ENCODE data around the gene FBLN1.
A peak's percentile ranks its signal among the peaks of the same experiment; 100 is the strongest.
"Not testable (repeated sequence)": the region's sequence is repeated elsewhere in the genome, so short reads cannot be mapped to it uniquely, and the experiment has no call there.

Gene FBLN1

GRCh38 chr22:45621836-45622600 lies 119.3 kb downstream of the FBLN1 start:
- TF ChIP-seq, protein P1, sequence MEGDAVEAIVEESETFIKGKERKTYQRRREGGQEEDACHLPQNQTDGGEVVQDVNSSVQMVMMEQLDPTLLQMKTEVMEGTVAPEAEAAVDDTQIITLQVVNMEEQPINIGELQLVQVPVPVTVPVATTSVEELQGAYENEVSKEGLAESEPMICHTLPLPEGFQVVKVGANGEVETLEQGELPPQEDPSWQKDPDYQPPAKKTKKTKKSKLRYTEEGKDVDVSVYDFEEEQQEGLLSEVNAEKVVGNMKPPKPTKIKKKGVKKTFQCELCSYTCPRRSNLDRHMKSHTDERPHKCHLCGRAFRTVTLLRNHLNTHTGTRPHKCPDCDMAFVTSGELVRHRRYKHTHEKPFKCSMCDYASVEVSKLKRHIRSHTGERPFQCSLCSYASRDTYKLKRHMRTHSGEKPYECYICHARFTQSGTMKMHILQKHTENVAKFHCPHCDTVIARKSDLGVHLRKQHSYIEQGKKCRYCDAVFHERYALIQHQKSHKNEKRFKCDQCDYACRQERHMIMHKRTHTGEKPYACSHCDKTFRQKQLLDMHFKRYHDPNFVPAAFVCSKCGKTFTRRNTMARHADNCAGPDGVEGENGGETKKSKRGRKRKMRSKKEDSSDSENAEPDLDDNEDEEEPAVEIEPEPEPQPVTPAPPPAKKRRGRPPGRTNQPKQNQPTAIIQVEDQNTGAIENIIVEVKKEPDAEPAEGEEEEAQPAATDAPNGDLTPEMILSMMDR (conservative IDR thresholded peaks at IDR 0.05), result no peak
- H3K27ac ChIP-seq, result peak overlapping the region; percentile 47; the same call in 1 of the 2 replicates

- not testable (repeated sequence) for H3K27ac ChIP-seq
These were observed 120.9 kb downstream of the FBLN1 start for GRCh38 chr22:45623464-45624145.

GRCh38 chr22:45626198-45626651 lies 123.5 kb downstream of the FBLN1 start:
- TF ChIP-seq, protein P1 (conservative IDR thresholded peaks at IDR 0.05), result no peak
- H3K27ac ChIP-seq, result no peak overlapping the region

GRCh38 chr22:45627489-45628233 lies 125.0 kb downstream of the FBLN1 start:
- TF ChIP-seq, protein P1 (conservative IDR thresholded peaks at IDR 0.05), result no peak
- H3K27ac ChIP-seq, result no peak overlapping the region

GRCh38 chr22:45628515-45628914 lies 125.8 kb downstream of the FBLN1 start:
- TF ChIP-seq, protein P1 (conservative IDR thresholded peaks at IDR 0.05), result no peak
- H3K27ac ChIP-seq, result no peak overlapping the region

- H3K27ac ChIP-seq, result no peak overlapping the region
- TF ChIP-seq, protein P1 (conservative IDR thresholded peaks at IDR 0.05), result no peak
These were observed 126.9 kb downstream of the FBLN1 start for GRCh38 chr22:45629469-45630089.

- TF ChIP-seq, protein P1 (conservative IDR thresholded peaks at IDR 0.05), result no peak
- no peak overlapping the region for H3K27ac ChIP-seq
These were observed 127.8 kb downstream of the FBLN1 start for GRCh38 chr22:45630436-45630835.
